SJCRH30 (cell line): Measurements from ENCODE around the gene ZNF862. TPM values are rescaled to one million over a fixed set of nuclear protein-coding genes. Genes with fewer than 3 reads are reported as not detected.
"Not testable (repeated sequence)": the region's sequence is repeated elsewhere in the genome, so short reads cannot be mapped to it uniquely, and the experiment has no call there.

Experiments
- DNase-seq, 2 experiments: peaks; one replicate each; pipeline ENCODE4 v3.0.0-alpha.2; 2015 to 2020
- H3K27ac ChIP-seq: fragments of 250-450 bp; sonication (Bioruptor Pico); 2 replicates; pipeline ENCODE4 v1.5.1; 2020; ENCODE audit warnings: mild to moderate bottlenecking, moderate library complexity
- H3K27me3 ChIP-seq: fragments of 250-450 bp; sonication (Bioruptor Pico); 2 replicates; pipeline ENCODE4 v1.5.1; 2020; ENCODE audit warnings: mild to moderate bottlenecking, moderate library complexity
- H3K36me3 ChIP-seq: fragments of 250-450 bp; sonication (Bioruptor Pico); 2 replicates; pipeline ENCODE4 v1.5.1; 2020; ENCODE audit warnings: mild to moderate bottlenecking, moderate library complexity
- H3K4me1 ChIP-seq: fragments of 250-450 bp; sonication (Bioruptor Pico); 2 replicates; pipeline ENCODE4 v1.5.1; 2020; ENCODE audit warnings: mild to moderate bottlenecking, moderate library complexity
- H3K4me3 ChIP-seq: fragments of 250-450 bp; sonication (Bioruptor Pico); 2 replicates; pipeline ENCODE4 v1.5.1; 2020; ENCODE audit warnings: mild to moderate bottlenecking, moderate library complexity
- H3K9me3 ChIP-seq: fragments of 250-450 bp; sonication (Bioruptor Pico); replicated peaks from 2 replicates; pipeline ENCODE4 v1.5.1; 2020; ENCODE audit warnings: mild to moderate bottlenecking, moderate library complexity
- total RNA-seq: library from RNA; depleted of rRNA; stranded (reverse); fragments of >200 nt; shearing (Covaris generic); gene quantifications from 2 replicates; pipeline ENCODE4 v1.2.3, GENCODE V29; 2014

Gene ZNF862
- total RNA-seq, 1 experiment from 2014 or later = 1.0 TPM

DNA sequence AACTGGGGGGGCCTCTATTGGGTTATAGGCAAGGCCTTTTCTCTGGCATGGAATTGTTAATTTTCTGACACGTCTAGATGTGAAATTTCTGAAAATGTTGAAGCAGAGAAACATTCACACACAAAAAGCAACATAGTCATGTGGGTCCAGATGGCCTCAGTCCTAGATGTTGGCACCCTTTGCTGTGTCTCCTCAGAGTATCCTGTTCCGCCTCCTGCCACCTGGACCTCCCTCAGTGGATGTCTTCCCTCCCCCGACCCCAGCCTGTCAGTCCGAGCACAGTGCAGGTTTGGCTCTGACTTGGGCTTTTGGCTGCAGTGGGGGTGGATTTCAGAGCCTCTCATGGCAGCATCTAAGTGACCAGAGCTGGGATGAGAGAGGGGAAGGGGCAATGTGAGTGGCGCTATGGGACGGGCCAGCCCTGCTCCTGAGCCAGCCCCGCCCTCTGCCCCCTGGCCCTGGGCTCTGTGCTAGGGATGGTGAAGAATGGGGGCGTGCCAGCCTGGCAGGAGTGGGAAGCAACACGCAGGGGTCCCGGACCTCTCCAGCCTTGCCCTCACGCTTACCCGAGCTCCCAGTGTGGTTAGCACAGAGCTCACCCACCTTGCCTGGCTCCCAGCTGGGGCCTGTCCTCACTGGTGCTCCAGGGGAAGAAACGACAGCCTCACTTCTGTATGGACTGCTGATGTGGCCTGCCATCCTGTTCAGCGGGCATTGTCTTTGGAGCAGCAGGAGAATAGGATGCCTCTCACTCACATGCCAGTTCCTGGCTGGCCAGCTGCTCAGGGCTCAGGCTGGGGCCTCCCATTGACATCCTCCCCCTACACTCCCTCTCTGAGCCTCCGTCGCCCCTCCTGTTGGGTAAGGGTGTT is 41.8 kb downstream of the ZNF862 start:
- H3K36me3 ChIP-seq = no peaks in the 10 kb centered on the region
- H3K4me1 ChIP-seq = peaks cover 41% of the 10 kb centered on the region
- H3K27me3 ChIP-seq = no peaks in the 10 kb centered on the region
- no peak for DNase-seq
- no peak overlapping the region for H3K27ac ChIP-seq
- H3K9me3 ChIP-seq = no peaks in the 10 kb centered on the region
- H3K4me3 ChIP-seq = no peak overlapping the region

DNA sequence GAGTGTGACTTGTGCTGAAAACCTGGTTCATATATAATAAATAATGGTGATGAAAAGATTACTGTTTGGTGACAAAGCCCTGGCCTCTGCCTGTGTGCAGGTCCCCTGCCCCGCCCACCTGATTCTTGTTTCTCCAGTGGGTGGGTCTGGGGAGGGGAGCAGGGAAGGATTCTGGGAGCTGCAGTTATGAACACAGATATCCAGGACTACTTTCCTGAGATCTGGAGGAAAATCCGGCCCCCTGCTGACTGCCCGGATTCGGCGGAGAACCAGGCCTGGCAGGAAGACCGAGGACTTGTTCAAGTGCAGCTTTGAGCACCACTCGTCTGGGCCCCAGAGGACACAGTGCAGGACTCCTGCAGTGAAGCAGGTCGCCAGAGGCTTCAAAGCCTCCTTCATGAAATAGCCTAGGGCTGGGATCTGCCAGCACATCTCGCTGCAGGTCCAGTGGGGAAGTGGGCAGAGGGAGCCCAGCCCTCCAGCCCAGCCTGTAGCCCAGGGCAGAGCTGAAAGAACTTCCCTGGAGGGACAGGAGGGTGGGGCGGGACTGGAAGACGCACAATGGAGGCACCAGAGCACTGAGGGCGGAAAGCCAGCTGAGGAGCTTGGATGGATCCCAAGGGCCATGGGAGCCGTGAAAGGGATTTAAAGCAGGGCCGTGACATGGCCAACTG is 42.6 kb downstream of the ZNF862 start:
- H3K4me1 ChIP-seq = peaks cover 47% of the 10 kb centered on the region
- no peaks in the 10 kb centered on the region for H3K27me3 ChIP-seq
- no peaks in the 10 kb centered on the region for H3K36me3 ChIP-seq
- no peaks in the 10 kb centered on the region for H3K9me3 ChIP-seq
- no peak overlapping the region for H3K27ac ChIP-seq
- H3K4me3 ChIP-seq = no peak overlapping the region
- DNase-seq = no peak

DNA sequence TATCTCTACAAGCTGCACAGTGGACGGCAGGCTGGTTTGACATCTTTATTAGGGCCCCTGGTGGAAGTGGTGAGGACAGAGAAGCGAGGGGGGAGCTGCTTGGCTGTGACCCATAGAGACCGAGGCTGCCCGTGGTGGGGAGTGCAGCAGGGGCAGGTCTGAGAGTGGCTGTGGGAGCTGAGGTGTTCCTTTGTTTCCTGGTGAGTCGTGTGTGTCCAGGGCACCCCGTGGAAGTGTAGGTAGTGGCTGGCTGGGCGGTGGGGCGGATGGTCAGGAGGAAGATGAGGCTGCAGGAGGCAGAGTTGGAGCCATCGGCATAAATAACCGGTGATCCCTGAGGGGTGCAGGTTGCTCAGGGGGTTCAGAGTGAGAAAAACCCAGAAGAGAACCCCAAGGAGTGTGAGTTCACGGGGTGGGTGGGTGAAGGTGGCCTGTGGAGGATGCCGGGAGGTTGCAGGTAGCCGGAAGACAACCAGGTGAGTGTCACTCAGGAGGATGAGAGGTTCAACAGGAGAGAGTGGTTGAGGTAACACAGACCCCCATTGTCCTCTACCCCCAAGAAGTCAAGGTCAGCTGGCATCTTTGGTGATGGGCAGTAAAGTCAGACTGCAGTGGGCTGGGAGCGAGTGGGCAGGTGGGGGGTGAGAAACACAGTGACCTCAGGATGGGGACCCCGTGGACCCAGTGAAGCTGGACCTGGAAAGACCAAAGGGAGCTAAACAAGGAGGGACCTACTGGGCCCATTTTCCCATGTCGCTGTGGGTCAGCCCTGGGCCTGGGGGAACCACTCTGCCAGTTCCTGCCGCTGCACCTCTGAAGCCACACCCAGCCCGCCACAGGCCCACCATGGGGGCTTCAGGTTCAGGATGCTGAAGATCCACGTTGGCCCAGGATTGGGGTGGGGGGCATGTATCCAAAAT is 43.4 kb downstream of the ZNF862 start:
- H3K4me3 ChIP-seq = no peak overlapping the region
- no peaks in the 10 kb centered on the region for H3K9me3 ChIP-seq
- DNase-seq = no peak
- H3K36me3 ChIP-seq = no peaks in the 10 kb centered on the region
- no peaks in the 10 kb centered on the region for H3K27me3 ChIP-seq
- H3K27ac ChIP-seq = peak overlapping the region; percentile 68
- peaks cover 55% of the 10 kb centered on the region for H3K4me1 ChIP-seq

DNA sequence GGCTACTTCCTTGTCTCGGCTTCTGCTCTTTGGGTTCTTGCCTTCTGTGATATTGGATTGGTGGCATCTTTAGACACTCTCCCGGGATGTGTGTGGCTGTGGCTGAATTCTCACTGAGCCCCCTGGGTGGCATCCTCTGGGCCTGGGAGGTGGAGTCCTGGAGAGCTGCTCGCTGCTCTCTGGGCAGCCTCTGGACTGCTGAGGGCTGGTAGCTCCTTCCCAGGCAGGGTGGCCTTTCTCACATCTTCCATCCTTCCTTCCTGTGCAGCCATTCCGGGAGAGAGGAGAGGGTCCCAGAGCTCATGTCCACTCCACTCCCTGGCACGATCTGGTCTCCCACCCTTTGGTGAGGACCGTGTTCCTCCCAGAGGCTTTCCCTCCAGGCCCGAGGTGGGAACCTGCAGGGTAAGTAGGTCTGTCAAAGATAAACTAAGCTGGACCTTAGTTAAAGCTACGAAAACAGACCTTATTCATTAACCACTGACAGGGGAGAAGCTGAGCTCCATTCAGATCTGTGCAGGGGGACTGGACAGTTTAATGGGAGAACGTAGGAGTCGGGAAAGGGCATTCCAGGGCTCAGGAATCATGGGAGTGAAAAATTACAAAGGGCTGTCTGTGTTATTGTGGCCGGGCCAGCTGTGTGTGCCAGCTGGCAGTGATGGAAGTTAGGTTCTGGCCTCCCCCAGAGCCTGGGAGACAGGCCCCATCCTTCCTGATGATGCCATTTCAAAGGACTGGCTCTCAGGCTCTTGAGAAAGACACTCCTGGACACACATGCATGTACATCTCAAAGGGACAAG is 44.3 kb downstream of the ZNF862 start:
- Histone ChIP-seq H3K36me3 (no peaks in the 10 kb centered on the region), H3K4me1 (peaks cover 55% of the 10 kb centered on the region), H3K27me3 (no peaks in the 10 kb centered on the region), H3K9me3 (no peaks in the 10 kb centered on the region), H3K4me3 (no peak overlapping the region), H3K27ac (peak overlapping the region; percentile 68)
- peak; percentile 75 to 89 for DNase-seq

GRCh38 chr7:149883048-149883438 is 44.9 kb downstream of the ZNF862 start:
- Histone ChIP-seq H3K9me3 (no peaks in the 10 kb centered on the region), H3K36me3 (no peaks in the 10 kb centered on the region), H3K4me1 (peaks cover 49% of the 10 kb centered on the region), H3K27ac (peak overlapping the region; percentile 68), H3K27me3 (no peaks in the 10 kb centered on the region), H3K4me3 (no peak overlapping the region)
- no peak for DNase-seq

DNA sequence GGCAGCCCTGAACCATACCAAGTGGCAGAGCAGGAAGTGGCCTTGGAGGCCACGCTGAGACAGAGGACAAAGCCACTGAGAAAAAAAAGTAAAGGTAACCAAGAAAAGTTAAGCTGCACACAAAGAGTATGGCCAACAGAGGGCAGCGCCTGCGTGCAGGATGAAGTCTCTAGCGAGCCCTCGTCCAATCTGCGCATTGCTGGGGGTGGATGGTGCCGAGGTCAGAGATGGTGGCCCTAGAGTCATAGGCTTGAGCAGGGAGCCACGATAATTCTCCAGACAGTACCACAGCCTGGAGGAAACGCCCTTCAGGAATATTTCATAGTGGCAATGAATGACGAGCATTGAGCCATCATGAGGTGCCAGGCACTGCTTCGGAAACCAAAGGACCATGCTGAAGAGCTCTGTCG is 45.3 kb downstream of the ZNF862 start:
- no peak overlapping the region for H3K4me3 ChIP-seq
- H3K9me3 ChIP-seq = no peaks in the 10 kb centered on the region
- H3K36me3 ChIP-seq = no peaks in the 10 kb centered on the region
- DNase-seq = peak; percentile 60 to 80
- H3K27ac ChIP-seq = peak overlapping the region; percentile 68
- H3K27me3 ChIP-seq = no peaks in the 10 kb centered on the region
- peaks cover 46% of the 10 kb centered on the region for H3K4me1 ChIP-seq

GRCh38 chr7:149884016-149884415 is 45.8 kb downstream of the ZNF862 start:
- Histone ChIP-seq H3K4me1 (peaks cover 46% of the 10 kb centered on the region), H3K4me3 (no peak overlapping the region), H3K27me3 (no peaks in the 10 kb centered on the region), H3K27ac (no peak overlapping the region), H3K9me3 (no peaks in the 10 kb centered on the region), H3K36me3 (no peaks in the 10 kb centered on the region)
- DNase-seq = peak in 1 of 2 experiments; percentile 30

GRCh38 chr7:149884541-149884940 is 46.4 kb downstream of the ZNF862 start:
- H3K27me3 ChIP-seq = no peaks in the 10 kb centered on the region
- H3K9me3 ChIP-seq = no peaks in the 10 kb centered on the region
- peaks cover 46% of the 10 kb centered on the region for H3K4me1 ChIP-seq

GRCh38 chr7:149885191-149886017 is 47.2 kb downstream of the ZNF862 start:
- Histone ChIP-seq H3K4me3 (peak overlapping the region; percentile 33), H3K9me3 (no peaks in the 10 kb centered on the region), H3K36me3 (no peaks in the 10 kb centered on the region), H3K4me1 (peaks cover 46% of the 10 kb centered on the region), H3K27me3 (no peaks in the 10 kb centered on the region), H3K27ac (peak overlapping the region; percentile 89)
- peak; percentile 90 to 93 for DNase-seq

More at GRCh38 chr7:149884541-149884940, 46.4 kb downstream of the ZNF862 start:
- DNase-seq = peak in 1 of 2 experiments; percentile 25
- Histone ChIP-seq H3K4me3 (no peak overlapping the region), H3K36me3 (no peaks in the 10 kb centered on the region), H3K27ac (peak overlapping the region; percentile 89)

GRCh38 chr7:149886018-149886415 is 47.8 kb downstream of the ZNF862 start:
- Histone ChIP-seq H3K9me3 (no peaks in the 10 kb centered on the region), H3K4me1 (peaks cover 46% of the 10 kb centered on the region), H3K4me3 (no peak overlapping the region), H3K27me3 (no peaks in the 10 kb centered on the region), H3K27ac (peak overlapping the region; percentile 89), H3K36me3 (no peaks in the 10 kb centered on the region)
- DNase-seq = no peak

- Histone ChIP-seq H3K27me3 (no peaks in the 10 kb centered on the region), H3K36me3 (no peaks in the 10 kb centered on the region)
- no peak for DNase-seq
Observed at GRCh38 chr7:149887311-149887710, 49.1 kb downstream of the ZNF862 start.

DNA sequence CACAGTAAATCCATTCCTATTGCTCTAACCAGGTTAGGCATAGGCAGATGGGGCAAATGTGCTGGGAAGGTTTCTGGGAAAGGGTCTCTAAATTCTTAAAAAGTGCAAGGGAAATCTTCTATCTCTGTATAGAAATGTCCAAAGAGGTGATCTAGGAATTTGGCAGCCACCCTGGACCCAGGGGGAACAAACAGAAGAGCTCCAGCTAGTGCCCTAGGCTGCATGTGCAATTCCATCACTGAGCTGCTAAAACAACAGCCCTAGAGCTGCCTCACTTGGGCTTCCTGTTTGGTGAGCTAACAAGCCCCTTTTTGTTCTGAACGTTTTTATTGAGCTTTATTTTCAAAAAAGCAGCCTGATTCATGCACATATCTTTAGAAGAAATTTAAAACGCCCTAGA is 52.5 kb downstream of the ZNF862 start:
- not testable (repeated sequence) for H3K27me3 ChIP-seq, H3K4me3 ChIP-seq, H3K9me3 ChIP-seq, H3K27ac ChIP-seq, DNase-seq, H3K4me1 ChIP-seq, H3K36me3 ChIP-seq

More at GRCh38 chr7:149887311-149887710, 49.1 kb downstream of the ZNF862 start:
- Histone ChIP-seq H3K9me3 (no peaks in the 10 kb centered on the region), H3K27ac (no peak overlapping the region), H3K4me1 (peaks cover 41% of the 10 kb centered on the region), H3K4me3 (no peak overlapping the region)

DNA sequence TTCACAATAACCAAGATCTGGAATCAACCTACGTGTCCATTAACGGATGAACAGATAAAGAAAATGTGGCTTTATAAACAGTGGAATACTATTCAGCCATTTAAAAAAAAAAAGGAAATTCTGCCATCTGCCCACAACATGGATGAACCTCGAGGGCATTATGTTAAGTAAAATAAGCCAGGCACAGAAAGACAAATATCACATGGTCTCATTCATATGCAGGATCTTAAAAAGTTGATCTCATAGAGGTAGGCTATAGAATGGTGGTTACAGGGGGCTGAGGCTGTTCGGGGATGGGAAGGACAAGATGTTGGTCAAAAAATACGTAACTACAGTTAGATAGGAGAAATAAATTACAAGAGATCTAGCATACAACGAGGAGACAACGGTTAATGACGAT is 56.8 kb downstream of the ZNF862 start:
- H3K27ac ChIP-seq, H3K9me3 ChIP-seq, H3K36me3 ChIP-seq, H3K27me3 ChIP-seq, DNase-seq, H3K4me1 ChIP-seq, H3K4me3 ChIP-seq: not testable (repeated sequence)
